Naive thymus-derived CD4-positive, alpha-beta T cell (primary cell): ENCODE measurements around the gene CCDC148. TPM values are rescaled to one million over a fixed set of nuclear protein-coding genes. Genes with fewer than 3 reads are reported as not detected.

Experiments used
- ATAC-seq: fragments of 150-1000 bp; cut with Tn5 transposase; 2 replicates; pipeline ENCODE4 v1.10.0; 2021; ENCODE audit warnings: mild to moderate bottlenecking, moderate library complexity
- CTCF ChIA-PET: fragments of 350-600 bp; sonication (Branson Sonifier 250); formaldehyde crosslinking; loops from one replicate; lab custom pipeline; 2021; ENCODE audit warnings: antibody characterized with exemption; lab: Charles Lee
- POLR2A ChIA-PET: fragments of 350-600 bp; sonication (Branson Sonifier 250); formaldehyde crosslinking; loops from one replicate; lab custom pipeline; 2021; ENCODE audit warnings: antibody characterized with exemption, inconsistent platforms; lab: Charles Lee
- DNase-seq, 9 donors: peaks; one replicate each; pipeline versions ENCODE4 v3.0.0 to v3.0.0-alpha.2; 2020 to 2022; ENCODE audit warnings: mixed read lengths in 1 of 9
- H3K27ac ChIP-seq: one replicate; pipeline ENCODE4 v1.7.0; 2013; ENCODE audit warnings: mild to moderate bottlenecking, low read depth, low read length, moderate library complexity
- H3K27me3 ChIP-seq, 2 donors: one replicate each; pipeline ENCODE4 v1.7.0; 2013; ENCODE audit warnings: low read length in 2 of 2, mild to moderate bottlenecking in 2 of 2, moderate library complexity in 2 of 2; ENCODE audit not compliant: control insufficient read depth in 2 of 2, insufficient read depth in 2 of 2
- H3K36me3 ChIP-seq, 3 experiments: 1 replicate in 2 of 3; 2 replicates in 1 of 3; pipeline ENCODE4 v1.7.0; 2013; ENCODE audit warnings: low read length in 3 of 3, mild to moderate bottlenecking in 3 of 3, moderate library complexity in 1 of 3; ENCODE audit not compliant: insufficient read depth in 3 of 3, control insufficient read depth in 2 of 3
- H3K4me1 ChIP-seq, 2 donors: one replicate each; pipeline ENCODE4 v1.7.0; 2013; ENCODE audit warnings: low read length in 2 of 2, mild to moderate bottlenecking in 2 of 2, moderate library complexity in 1 of 2; ENCODE audit not compliant: control insufficient read depth in 2 of 2, insufficient read depth in 2 of 2
- H3K4me3 ChIP-seq: 2 replicates; pipeline ENCODE4 v1.7.0; 2013; ENCODE audit warnings: mild to moderate bottlenecking, low read length
- H3K9me3 ChIP-seq, 3 experiments: 1 replicate in 2 of 3; 2 replicates in 1 of 3; pipeline ENCODE4 v1.7.0; 2013; ENCODE audit warnings: low read length in 3 of 3; ENCODE audit not compliant: control insufficient read depth in 2 of 3
- H3K27ac Mint-ChIP-seq, 9 donors: one replicate each; pipeline ENCODE4 v1.8.0; 2020 to 2022; ENCODE audit warnings: mixed read lengths in 9 of 9, mild to moderate bottlenecking in 8 of 9, moderate library complexity in 5 of 9, inconsistent platforms in 2 of 9
- H3K27me3 Mint-ChIP-seq, 5 donors: one replicate each; pipeline ENCODE4 v1.8.0; 2021 to 2022; ENCODE audit warnings: mixed read lengths in 5 of 5, mild to moderate bottlenecking in 1 of 5
- H3K36me3 Mint-ChIP-seq, 5 donors: one replicate each; pipeline ENCODE4 v1.8.0; 2020 to 2022; ENCODE audit warnings: mixed read lengths in 5 of 5, mild to moderate bottlenecking in 3 of 5, inconsistent platforms in 1 of 5
- H3K4me1 Mint-ChIP-seq, 7 donors: one replicate each; pipeline ENCODE4 v1.8.0; 2020 to 2022; ENCODE audit warnings: mixed read lengths in 7 of 7, mild to moderate bottlenecking in 3 of 7, inconsistent platforms in 1 of 7
- H3K4me3 Mint-ChIP-seq, 10 donors: one replicate each; pipeline ENCODE4 v1.8.0; 2020 to 2022; ENCODE audit warnings: mild to moderate bottlenecking in 10 of 10, mixed read lengths in 10 of 10, moderate library complexity in 6 of 10, inconsistent platforms in 2 of 10
- H3K9me3 Mint-ChIP-seq, 11 donors: one replicate each; pipeline ENCODE4 v1.8.0; 2020 to 2022; ENCODE audit warnings: mixed read lengths in 11 of 11, mild to moderate bottlenecking in 4 of 11, inconsistent platforms in 1 of 11, moderate library complexity in 1 of 11
- intact Hi-C, 2 donors: fragments of 100-400 bp; cut with micrococcal nuclease; formaldehyde crosslinking; loops; one replicate each; pipeline ENCODE4 v1.15.1; 2023
- polyA plus RNA-seq, 2 donors: library from polyadenylated mRNA; unstranded; fragments of 300-500 nt; fragmentation: Illumina TruSeq; gene quantifications; one replicate each; pipeline ENCODE4 v1.2.3, GENCODE V29; 2021
- total RNA-seq, 6 experiments: library from RNA in 5 of 6; stranded (reverse) in 5 of 6; gene quantifications; 1 replicate in 5 of 6; 2 replicates in 1 of 6; pipeline ENCODE4 v1.2.3 and lab custom pipeline; 2021 to 2026

CCDC148 gene
- total and polyA plus RNA-seq, 7 experiments from 2014 or later: 0.14 to 0.54 TPM; not detected in 5

DNA sequence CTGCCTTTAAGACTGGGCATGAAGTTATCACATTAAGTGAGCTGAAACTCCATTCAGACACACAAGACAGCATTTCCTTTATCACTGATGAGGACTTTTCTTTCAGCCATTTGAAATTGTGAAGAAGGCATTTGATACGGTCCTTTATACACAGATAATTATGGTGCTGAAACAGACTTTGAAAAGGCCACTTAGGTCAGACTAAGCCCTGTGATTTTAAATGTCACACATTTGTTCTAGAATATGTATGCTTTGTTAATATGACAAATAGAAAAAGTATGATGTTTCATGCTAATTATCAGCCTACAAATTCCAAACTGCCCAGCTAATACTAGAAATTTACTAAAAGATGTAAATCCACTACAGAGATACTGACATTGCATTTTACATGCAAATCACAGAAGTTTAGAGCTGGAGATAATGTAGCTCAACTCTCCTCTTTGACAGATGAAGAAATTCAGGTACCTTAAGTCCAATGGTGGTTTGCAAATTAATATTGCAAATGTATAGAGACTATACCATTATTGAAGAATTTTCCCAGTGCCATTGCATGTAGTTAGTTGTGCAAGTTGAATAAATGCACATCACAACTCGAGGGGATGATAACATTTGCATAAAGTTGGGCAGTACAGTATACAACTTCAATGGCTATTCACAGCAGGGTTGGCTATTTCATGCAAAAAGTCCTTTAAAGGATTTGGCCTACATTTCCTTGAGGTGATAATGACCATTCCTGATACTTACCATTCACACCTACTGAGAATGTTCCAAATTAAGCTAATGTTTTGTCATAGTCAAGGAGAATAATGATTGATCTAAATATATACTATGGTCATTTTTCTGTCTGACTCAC is 179.7 kb downstream of the CCDC148 start:
- ChIA-PET POLR2A (no interaction called here), CTCF (interaction anchor here (0.7 kb wide), 1 partner anchor 15 kb away, joined by 4 read pairs; no protein-coding TSS in a partner anchor)
- no peaks in the 10 kb centered on the region for H3K36me3 Mint-ChIP-seq
- H3K36me3 ChIP-seq: no peaks in the 10 kb centered on the region
- ATAC-seq (no peak), DNase-seq (no peak)
- no peaks in the 10 kb centered on the region for H3K27me3 ChIP-seq
- H3K9me3 Mint-ChIP-seq: peaks cover 0 to 4% (median 0%) of the 10 kb centered on the region in 11 donors
- no peak overlapping the region for H3K4me3 ChIP-seq
- no peaks in the 10 kb centered on the region for H3K4me1 Mint-ChIP-seq
- H3K27me3 Mint-ChIP-seq: peaks cover 0 to 9% (median 2%) of the 10 kb centered on the region in 5 donors
- no peak overlapping the region for H3K27ac Mint-ChIP-seq
- no peak overlapping the region for H3K4me3 Mint-ChIP-seq
- intact Hi-C loops: no loop called here
- no peaks in the 10 kb centered on the region for H3K9me3 ChIP-seq
- no peak overlapping the region for H3K27ac ChIP-seq
- no peaks in the 10 kb centered on the region for H3K4me1 ChIP-seq

- H3K27ac ChIP-seq: no peak overlapping the region
- POLR2A ChIA-PET: no interaction called here
- no peaks in the 10 kb centered on the region for H3K4me1 ChIP-seq
- no peak overlapping the region for H3K4me3 ChIP-seq
- intact Hi-C loops: no loop called here
- ATAC-seq (no peak), DNase-seq (no peak)
- H3K27ac Mint-ChIP-seq: no peak overlapping the region
- no peaks in the 10 kb centered on the region for H3K27me3 ChIP-seq
- no peaks in the 10 kb centered on the region for H3K36me3 ChIP-seq
- H3K4me1 Mint-ChIP-seq: no peaks in the 10 kb centered on the region
- no peaks in the 10 kb centered on the region for H3K9me3 ChIP-seq
- peaks cover 0 to 22% (median 9%) of the 10 kb centered on the region in 5 donors for H3K27me3 Mint-ChIP-seq
- no peaks in the 10 kb centered on the region for H3K36me3 Mint-ChIP-seq
- peaks cover 0 to 1% (median 0%) of the 10 kb centered on the region in 11 donors for H3K9me3 Mint-ChIP-seq
- CTCF ChIA-PET: no interaction called here
- H3K4me3 Mint-ChIP-seq: no peak overlapping the region
Observed at GRCh38 chr2:158273791-158274190, 182.8 kb downstream of the CCDC148 start.

DNA sequence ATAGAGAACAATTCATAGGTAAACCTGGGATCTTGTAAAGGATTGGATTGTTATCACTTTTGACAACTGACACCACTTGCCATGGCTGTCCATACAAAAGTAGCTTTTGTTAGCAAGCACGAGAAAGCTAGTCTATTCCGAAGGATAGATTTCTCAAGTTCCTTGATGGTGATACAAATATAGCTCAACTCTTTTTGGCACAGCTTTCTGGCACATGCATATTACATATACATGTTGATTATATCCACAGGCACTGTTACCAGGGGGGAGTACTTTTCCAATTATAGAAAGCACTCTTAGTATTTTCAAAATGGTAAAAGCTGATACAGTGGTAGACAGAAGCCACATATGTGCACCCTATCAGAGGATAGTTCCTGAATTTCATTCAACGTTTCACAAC is 186.0 kb downstream of the CCDC148 start:
- CTCF ChIA-PET: no interaction called here
- Mint-ChIP-seq H3K9me3 (peaks cover 0 to 3% (median 0%) of the 10 kb centered on the region in 11 donors), H3K27me3 (peaks cover 0 to 26% (median 15%) of the 10 kb centered on the region in 5 donors), H3K36me3 (no peaks in the 10 kb centered on the region), H3K4me1 (no peaks in the 10 kb centered on the region), H3K4me3 (no peak overlapping the region), H3K27ac (no peak overlapping the region)
- Histone ChIP-seq H3K27me3 (no peaks in the 10 kb centered on the region), H3K36me3 (no peaks in the 10 kb centered on the region), H3K4me1 (no peaks in the 10 kb centered on the region), H3K27ac (no peak overlapping the region), H3K9me3 (no peaks in the 10 kb centered on the region), H3K4me3 (no peak overlapping the region)
- POLR2A ChIA-PET: no interaction called here
- DNase-seq: no peak
- intact Hi-C loops: no loop called here
- no peak for ATAC-seq

DNA sequence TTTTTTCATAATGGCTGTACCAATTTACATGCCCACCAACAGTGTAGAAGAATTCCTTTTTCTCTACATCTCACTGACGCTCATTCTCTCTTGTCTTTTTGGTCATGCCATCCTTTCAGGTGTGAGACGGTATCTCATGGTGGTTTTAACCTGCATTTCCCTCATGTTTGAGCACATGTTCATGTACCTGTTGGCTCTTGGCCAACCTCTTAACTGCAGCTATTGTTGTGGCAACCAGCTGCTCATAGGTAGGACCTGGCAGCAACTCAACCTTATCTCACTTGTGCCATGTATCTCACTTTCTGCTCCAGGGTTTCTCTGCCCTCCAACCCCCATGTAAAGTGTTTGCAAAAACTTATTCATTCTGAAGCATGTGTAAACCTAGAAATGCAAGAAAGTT is 187.4 kb downstream of the CCDC148 start:
- no peaks in the 10 kb centered on the region for H3K36me3 Mint-ChIP-seq
- H3K27ac Mint-ChIP-seq: no peak overlapping the region

GRCh38 chr2:158266111-158266510 is 190.4 kb downstream of the CCDC148 start:
- no peak overlapping the region for H3K27ac Mint-ChIP-seq
- H3K27me3 Mint-ChIP-seq: peaks cover 5 to 27% (median 8%) of the 10 kb centered on the region in 5 donors
- Histone ChIP-seq H3K4me1 (no peaks in the 10 kb centered on the region), H3K36me3 (no peaks in the 10 kb centered on the region), H3K27me3 (no peaks in the 10 kb centered on the region), H3K4me3 (no peak overlapping the region), H3K9me3 (no peaks in the 10 kb centered on the region), H3K27ac (no peak overlapping the region)
- peaks cover 0 to 7% (median 2%) of the 10 kb centered on the region in 11 donors for H3K9me3 Mint-ChIP-seq
- ATAC-seq: no peak
- ChIA-PET POLR2A (no interaction called here), CTCF (no interaction called here)
- no peak for DNase-seq
- intact Hi-C loops: no loop called here
- H3K4me3 Mint-ChIP-seq: no peak overlapping the region
- no peaks in the 10 kb centered on the region for H3K36me3 Mint-ChIP-seq
- no peaks in the 10 kb centered on the region for H3K4me1 Mint-ChIP-seq

More for the DNA sequence above, 187.4 kb downstream of the CCDC148 start:
- Mint-ChIP-seq H3K4me1 (no peaks in the 10 kb centered on the region), H3K4me3 (no peak overlapping the region), H3K9me3 (peaks cover 0 to 3% (median 0%) of the 10 kb centered on the region in 11 donors), H3K27me3 (peaks cover 0 to 26% (median 15%) of the 10 kb centered on the region in 5 donors)
- no peak for ATAC-seq
- H3K9me3 ChIP-seq: no peaks in the 10 kb centered on the region
- no peaks in the 10 kb centered on the region for H3K4me1 ChIP-seq
- no peak overlapping the region for H3K27ac ChIP-seq
- POLR2A ChIA-PET: no interaction called here
- CTCF ChIA-PET: no interaction called here
- H3K4me3 ChIP-seq: no peak overlapping the region
- no peaks in the 10 kb centered on the region for H3K27me3 ChIP-seq
- intact Hi-C loops: no loop called here
- DNase-seq: no peak
- no peaks in the 10 kb centered on the region for H3K36me3 ChIP-seq

GRCh38 chr2:158255257-158255656 is 201.3 kb downstream of the CCDC148 start:
- H3K9me3 Mint-ChIP-seq: no peaks in the 10 kb centered on the region
- no peak overlapping the region for H3K27ac ChIP-seq
- ATAC-seq (no peak), DNase-seq (no peak)
- no peaks in the 10 kb centered on the region for H3K36me3 Mint-ChIP-seq
- H3K27me3 Mint-ChIP-seq: peaks cover 10 to 46% (median 27%) of the 10 kb centered on the region in 5 donors
- no peak overlapping the region for H3K27ac Mint-ChIP-seq
- intact Hi-C loops: no loop called here
- no peaks in the 10 kb centered on the region for H3K27me3 ChIP-seq
- no peaks in the 10 kb centered on the region for H3K4me1 Mint-ChIP-seq
- H3K4me3 ChIP-seq: no peak overlapping the region
- H3K36me3 ChIP-seq: no peaks in the 10 kb centered on the region
- no peaks in the 10 kb centered on the region for H3K9me3 ChIP-seq
- H3K4me3 Mint-ChIP-seq: no peak overlapping the region
- ChIA-PET CTCF (no interaction called here), POLR2A (interaction anchor here (0.6 kb wide), 1 partner anchor 66 kb away, joined by 3 read pairs; no protein-coding TSS in a partner anchor)
- H3K4me1 ChIP-seq: no peaks in the 10 kb centered on the region

DNA sequence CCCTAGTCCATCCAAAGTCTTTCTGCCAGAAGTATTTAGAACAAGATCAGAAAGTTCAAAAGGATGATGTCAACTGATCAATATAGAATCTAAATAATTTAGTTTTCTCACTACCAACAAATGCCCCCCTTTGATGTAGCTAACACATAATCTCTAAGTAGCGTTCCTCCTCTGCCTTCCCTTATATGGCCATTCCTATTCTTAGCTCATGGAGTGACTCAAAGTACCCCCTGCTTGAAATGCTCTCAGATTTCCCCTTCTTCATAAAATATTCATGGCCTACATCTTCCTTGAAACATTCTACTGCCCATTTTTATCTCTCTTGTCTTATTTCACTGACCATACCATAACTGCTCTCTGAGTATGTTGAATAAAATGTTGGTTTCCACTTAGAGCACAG is 203.4 kb downstream of the CCDC148 start:
- no peaks in the 10 kb centered on the region for H3K36me3 ChIP-seq
- intact Hi-C loops: no loop called here
- Mint-ChIP-seq H3K4me1 (no peaks in the 10 kb centered on the region), H3K27me3 (peaks cover 5 to 28% (median 14%) of the 10 kb centered on the region in 5 donors), H3K9me3 (no peaks in the 10 kb centered on the region), H3K27ac (no peak overlapping the region), H3K36me3 (no peaks in the 10 kb centered on the region), H3K4me3 (no peak overlapping the region)
- H3K27ac ChIP-seq: no peak overlapping the region
- H3K27me3 ChIP-seq: no peaks in the 10 kb centered on the region
- CTCF ChIA-PET: no interaction called here
- H3K9me3 ChIP-seq: no peaks in the 10 kb centered on the region
- no peaks in the 10 kb centered on the region for H3K4me1 ChIP-seq
- POLR2A ChIA-PET: no interaction called here
- ATAC-seq (no peak), DNase-seq (no peak)
- H3K4me3 ChIP-seq: no peak overlapping the region
